AG20443 (cell line): ENCODE results near the gene GRIN3A.
"Not testable (repeated sequence)": the region's sequence is repeated elsewhere in the genome, so short reads cannot be mapped to it uniquely, and the experiment has no call there.

Experiments used
- DNase-seq: peaks from one replicate; pipeline ENCODE4 v3.0.0; 2012; ENCODE audit warnings: low spot score, mixed read lengths

The GRIN3A gene

GRCh38 chr9:101738566-101739183 is at the start of gene GRIN3A:
GRIN3A (minus strand) TSS chr9:101738647; CDS start chr9:101737979, 668 bp downstream.
- peak; percentile 32 for DNase-seq

- no peak for DNase-seq
These were observed 49.4 kb upstream of the GRIN3A start for GRCh38 chr9:101787891-101788290.

- no peak for DNase-seq
These were observed 39.9 kb upstream of the GRIN3A start for GRCh38 chr9:101778332-101778731.

GRCh38 chr9:101764472-101764871 is 26.0 kb upstream of the GRIN3A start:
- no peak for DNase-seq

GRCh38 chr9:101758304-101758930 is 20.0 kb upstream of the GRIN3A start:
- no peak for DNase-seq

- no peak for DNase-seq
These were observed 15.3 kb upstream of the GRIN3A start for GRCh38 chr9:101753716-101754115.

GRCh38 chr9:101751895-101752294 is 13.4 kb upstream of the GRIN3A start:
- no peak for DNase-seq

GRCh38 chr9:101739311-101739710 is 864 bp upstream of the GRIN3A start:
- DNase-seq: no peak

GRCh38 chr9:101737705-101738565 is 512 bp downstream of the GRIN3A start:
- DNase-seq: peak; percentile 46

- peak; percentile 6 for DNase-seq
These were observed 1.2 kb downstream of the GRIN3A start for GRCh38 chr9:101737165-101737704.

GRCh38 chr9:101736717-101737116 is 1.7 kb downstream of the GRIN3A start:
- DNase-seq: peak; percentile 13

GRCh38 chr9:101731429-101731828 is 7.0 kb downstream of the GRIN3A start:
- no peak for DNase-seq

GRCh38 chr9:101727612-101728524 is 10.6 kb downstream of the GRIN3A start:
- peak; percentile 36 for DNase-seq

GRCh38 chr9:101724271-101724670 is 14.2 kb downstream of the GRIN3A start:
- not testable (repeated sequence) for DNase-seq

GRCh38 chr9:101718192-101718591 is 20.3 kb downstream of the GRIN3A start:
- no peak for DNase-seq

- peak; percentile 13 for DNase-seq
These were observed 21.8 kb downstream of the GRIN3A start for GRCh38 chr9:101716629-101717028.

- peak; percentile 24 for DNase-seq
These were observed 27.0 kb downstream of the GRIN3A start for GRCh38 chr9:101711330-101711941.

GRCh38 chr9:101708855-101709254 is 29.6 kb downstream of the GRIN3A start:
- no peak for DNase-seq

GRCh38 chr9:101707721-101708120 is 30.7 kb downstream of the GRIN3A start:
- no peak for DNase-seq

- DNase-seq: no peak
These were observed 31.4 kb downstream of the GRIN3A start for GRCh38 chr9:101706997-101707396.

- DNase-seq: no peak
These were observed 32.1 kb downstream of the GRIN3A start for GRCh38 chr9:101706261-101706798.
